Measurements from ENCODE around the gene VIT. TPM values are rescaled to one million over a fixed set of nuclear protein-coding genes. Genes with fewer than 3 reads are reported as not detected.
"Not testable (repeated sequence)": the region's sequence is repeated elsewhere in the genome, so short reads cannot be mapped to it uniquely, and the experiment has no call there.

VIT gene
- total RNA-seq, 1 donor from 2014 or later = 0.66 TPM

DNA sequence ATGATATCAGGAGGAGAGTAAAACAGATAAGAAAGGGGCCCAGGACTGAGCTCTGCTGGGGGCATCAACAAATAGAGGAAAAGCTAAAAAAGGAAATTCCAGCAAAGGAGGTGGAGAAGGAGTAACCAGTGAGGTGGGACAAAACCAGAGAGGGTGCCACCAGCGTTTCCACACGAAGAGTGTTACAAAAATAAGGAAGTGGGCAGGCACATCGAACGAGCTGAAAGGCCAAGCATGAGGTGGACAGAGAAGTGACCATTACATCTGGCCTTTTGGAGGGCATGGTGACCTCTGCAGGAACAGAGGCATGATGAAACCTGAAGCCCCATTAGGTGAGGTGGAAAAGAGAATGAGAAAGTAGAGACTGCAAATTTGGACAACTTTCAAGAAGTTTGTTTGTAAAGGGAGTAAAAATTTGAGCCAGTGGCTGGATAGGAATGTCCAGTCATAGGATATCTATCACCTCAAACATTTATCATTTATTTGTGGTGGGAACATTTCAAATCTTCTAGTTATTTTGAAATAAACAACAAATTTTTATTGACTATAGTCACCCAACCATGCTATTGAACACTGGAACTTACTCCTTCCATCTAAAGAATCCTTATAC, 18.4 kb upstream of the VIT start:
- no peak for DNase-seq (ENCODE audit: low read depth, low spot score)

DNA sequence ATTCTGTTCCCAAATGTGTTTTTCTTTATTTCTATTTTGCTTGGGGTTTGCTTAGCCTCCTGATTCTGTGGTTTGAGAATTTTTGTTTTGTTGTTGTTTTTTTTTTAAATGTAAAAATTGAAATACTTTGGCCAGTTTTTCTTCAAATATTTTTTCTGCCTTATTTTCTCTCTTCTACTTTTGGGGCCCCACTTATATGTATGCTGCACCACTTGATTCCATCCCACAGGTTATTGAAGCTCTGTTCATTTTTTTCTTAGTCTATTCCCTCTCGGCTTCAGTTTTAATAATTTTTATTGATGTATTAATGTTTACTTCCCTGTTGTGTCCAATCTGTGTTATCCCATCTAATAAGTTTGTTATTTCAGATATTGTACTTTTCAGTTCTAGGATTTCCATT, 17.7 kb upstream of the VIT start:
- no peak for DNase-seq (ENCODE audit: low read depth, low spot score)

DNA sequence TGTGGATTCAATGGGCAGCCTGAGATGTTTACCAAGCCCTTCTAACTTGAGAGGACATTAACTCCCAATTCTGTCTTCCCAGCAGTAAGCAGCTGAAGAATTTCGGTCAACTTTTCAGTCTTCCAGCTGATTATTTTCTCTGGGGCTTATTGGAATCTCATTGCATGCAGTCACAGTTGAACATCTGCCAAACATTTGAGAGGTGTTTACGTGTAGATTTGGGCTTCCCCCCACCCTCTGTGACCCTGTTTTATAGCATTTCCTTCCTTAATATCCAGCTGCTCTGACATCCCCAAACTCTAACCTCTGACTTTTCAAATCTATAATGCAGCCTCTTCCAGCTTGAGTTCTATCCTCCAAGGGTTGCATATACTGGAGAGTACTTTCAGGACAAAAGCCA, 16.5 kb upstream of the VIT start:
- no peak for DNase-seq (ENCODE audit: low read depth, low spot score)

DNA sequence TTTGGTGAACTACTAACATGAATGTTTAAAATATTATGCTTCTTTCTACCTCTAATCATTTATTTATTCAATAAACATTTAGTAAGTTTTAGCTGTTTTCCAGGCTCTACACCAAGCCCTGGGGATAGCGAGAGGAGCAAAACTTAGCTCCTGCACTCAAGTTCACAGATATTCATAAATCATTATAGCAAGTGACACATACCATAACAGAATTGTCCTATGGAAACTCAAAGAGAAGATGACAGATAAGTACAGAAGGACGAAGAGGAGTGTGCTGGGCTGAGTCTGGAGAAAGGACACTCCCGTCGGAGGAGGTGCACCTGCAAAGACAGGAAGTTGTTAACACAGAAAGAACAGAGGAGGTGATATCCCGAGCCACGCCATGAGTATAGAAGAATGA, 13.9 kb upstream of the VIT start:
- no peak for DNase-seq (ENCODE audit: low read depth, low spot score)

DNA sequence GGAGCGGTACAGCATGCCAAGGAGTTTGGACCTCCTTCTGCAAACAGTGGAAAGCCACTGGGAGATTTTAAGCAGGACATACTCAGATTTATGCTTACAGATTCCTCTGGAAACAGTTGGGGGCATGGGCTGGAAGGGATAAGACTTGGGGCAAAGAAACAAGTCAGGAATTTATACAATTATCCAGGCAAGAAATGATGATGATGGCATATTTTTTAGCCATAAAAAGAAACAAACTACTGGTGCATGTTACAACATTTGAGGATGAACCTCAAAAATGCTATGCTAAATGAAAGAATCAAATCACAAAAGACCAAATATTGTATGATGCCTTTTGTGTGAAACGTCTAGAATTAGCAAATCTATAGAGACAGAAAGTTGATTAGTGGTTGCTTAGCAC, 13.5 kb upstream of the VIT start:
- DNase-seq (ENCODE audit: low read depth, low spot score) = no peak

DNA sequence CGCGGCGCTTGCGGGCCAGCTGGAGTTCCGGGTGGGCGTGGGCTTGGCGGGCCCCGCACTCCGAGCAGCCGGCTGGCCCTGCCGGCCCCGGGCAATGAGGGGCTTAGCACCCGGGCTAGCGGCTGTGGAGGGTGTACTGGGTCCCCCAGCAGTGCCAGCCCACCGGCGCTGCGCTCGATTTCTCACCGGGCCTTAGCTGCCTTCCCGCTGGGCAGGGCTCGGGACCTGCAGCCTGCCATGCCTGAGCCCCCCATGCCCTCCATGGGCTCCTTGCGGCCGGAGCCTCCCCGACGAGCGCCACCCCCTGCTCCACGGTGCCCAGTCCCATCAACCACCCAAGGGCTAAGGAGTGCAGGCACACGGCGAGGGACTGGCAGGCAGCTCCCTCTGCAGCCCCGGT, 8.2 kb upstream of the VIT start:
- DNase-seq (ENCODE audit: low read depth, low spot score) = not testable (repeated sequence)

DNA sequence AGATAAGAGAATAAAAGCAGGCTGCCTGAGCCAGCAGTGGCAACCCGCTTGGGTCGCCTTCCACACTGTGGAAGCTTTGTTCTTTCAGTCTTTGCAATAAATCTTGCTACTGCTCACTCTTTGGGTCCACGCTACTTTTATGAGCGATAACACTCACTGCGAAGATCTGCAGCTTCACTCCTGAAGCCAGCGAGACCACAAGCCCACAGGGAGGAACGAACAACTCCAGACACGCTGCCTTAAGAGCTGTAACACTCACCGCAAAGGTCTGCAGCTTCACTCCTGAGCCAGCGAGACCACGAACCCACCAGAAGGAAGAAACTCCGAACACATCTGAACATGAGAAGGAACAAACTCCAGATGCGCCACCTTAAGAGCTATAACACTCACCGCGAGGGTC, 7.5 kb upstream of the VIT start:
- DNase-seq (ENCODE audit: low read depth, low spot score) = not testable (repeated sequence)

DNA sequence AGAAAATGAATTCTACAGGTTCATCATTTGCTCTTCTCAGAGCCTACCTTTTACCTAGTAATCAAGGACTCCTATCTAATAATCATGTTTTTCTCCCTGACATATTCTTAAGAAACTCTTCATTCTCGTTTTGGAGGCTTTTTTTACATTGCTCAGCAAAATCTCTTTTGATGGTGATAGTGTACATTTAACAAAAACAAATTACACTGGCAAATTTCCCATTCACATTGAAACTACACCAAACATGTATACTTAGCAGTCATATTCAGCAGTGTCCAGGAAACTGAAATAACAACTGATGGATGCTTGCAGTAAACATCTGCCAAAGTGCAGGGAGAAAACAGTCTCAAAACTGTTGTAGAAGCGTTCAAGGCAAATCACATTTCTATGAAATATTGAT, 4.4 kb upstream of the VIT start:
- no peak for DNase-seq (ENCODE audit: low read depth, low spot score)

DNA sequence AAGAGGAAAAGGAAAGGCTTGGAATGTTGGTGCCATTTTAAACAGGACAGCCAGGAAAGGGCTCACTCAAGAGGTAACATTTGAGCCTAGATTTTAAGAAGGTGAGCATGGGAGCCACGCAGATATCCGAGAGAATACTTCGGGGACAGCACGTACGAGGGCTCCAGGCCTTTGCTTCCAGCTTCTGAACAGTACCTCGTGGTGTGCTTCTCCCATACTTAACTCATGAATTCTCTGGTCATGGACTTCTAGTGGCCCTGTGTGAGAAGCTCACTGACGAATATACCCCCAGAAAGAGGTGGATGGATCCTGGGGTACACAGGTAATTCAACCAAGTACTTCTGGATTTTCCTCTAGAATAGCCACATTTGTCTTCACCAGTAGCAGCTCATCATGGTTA, 2.7 kb upstream of the VIT start:
- no peak for DNase-seq (ENCODE audit: low read depth, low spot score)

DNA sequence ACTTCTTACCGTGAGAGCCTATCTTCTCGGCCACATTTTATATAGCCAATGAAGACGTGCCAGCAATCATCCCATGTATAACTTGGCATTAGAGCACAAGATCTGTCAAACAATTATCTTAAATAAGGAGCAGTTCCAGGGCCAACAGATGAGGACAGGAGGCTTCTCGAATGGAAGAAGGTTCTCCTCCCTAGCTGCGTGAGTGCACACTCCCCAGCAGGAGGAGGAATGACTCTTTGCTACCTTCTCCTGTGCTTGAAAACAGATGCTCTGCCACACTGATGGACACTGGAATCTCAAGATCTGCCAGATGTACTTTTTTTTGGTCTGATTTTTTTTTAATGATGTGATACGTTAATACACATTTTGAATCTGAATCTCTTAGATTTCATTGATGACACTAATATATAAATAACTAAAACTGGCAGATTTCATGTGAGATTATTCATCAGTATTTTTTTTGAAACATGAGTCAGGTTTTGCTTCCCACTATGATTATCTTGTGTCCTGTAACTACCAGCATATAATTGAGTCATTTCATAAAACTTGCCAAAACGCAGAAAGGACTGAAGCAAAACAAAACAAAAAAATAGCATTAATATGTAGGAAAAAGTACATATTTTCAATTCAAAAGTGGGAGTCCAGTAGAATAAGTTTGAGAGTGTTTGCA, 626 bp upstream of the VIT start:
- peak; percentile 5 for DNase-seq (ENCODE audit: low read depth, low spot score)

DNA sequence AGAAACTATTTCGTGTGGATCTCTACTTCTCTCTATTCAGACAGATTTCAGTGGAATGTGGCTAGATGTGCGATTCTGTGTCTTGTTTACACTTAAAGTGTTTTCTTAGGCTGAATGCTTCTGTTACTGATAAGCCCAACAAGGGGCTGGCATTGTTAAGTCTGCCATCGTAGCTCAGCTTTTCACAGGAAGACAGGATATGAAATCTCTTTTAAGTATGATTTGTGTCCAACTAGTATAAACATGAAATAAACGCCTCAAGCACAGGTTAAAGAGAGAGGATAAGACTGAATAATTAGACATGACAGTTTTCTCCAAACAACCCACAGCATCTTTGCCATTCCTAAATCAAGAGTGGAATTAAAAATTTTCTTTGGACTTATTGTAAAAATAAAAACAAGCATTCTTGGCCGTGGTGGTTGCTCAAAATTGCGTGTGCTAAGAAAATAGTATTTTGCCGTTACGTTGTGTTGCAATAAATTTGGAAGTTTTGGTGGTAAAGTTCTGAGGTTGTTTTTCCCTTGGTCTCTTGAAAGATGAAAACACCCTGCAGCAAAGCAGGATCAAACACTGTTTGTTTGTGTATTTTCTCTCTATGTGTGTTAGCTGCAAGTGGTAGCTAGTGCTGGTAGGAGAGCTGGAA, 1.0 kb downstream of the VIT start:
- DNase-seq (ENCODE audit: low read depth, low spot score) = peak; percentile 30

DNA sequence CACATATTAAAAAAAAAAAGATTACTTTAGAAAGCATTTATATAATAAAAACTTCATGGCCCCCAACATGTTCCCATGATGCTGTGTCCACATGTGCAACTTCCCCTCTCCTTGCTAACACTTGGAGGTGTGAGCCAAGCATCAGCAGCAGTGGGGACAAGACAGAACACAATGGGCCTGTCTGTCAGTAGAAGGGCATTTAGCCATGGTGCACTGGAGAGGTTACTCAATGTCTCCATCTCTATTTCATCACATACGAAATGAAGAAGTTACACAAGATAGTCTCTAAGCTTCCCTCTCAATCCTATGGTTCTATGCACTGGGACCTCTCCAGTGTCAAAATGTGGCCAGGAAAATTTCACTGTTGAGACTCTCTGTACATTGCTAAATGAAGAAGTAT, 2.5 kb downstream of the VIT start:
- no peak for DNase-seq (ENCODE audit: low read depth, low spot score)

DNA sequence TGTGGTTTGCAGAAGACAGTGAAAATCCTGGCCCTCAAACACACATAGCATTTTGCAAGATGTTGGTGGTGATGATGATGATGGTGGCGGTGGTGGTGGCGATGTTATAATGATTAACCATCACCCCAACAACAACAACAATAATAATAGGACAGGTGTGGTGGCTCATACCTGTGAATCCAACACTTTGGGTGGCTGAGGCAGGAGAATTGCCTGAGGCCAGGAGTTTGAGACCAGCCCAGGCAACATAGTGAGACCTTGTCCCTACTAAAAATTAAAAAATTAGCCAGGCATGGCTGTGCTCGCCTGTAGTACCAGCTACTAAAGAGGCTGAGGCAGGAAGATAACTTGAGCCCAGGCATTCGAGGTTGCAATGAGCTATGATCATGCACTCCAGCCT, 3.8 kb downstream of the VIT start:
- DNase-seq (ENCODE audit: low read depth, low spot score) = no peak

DNA sequence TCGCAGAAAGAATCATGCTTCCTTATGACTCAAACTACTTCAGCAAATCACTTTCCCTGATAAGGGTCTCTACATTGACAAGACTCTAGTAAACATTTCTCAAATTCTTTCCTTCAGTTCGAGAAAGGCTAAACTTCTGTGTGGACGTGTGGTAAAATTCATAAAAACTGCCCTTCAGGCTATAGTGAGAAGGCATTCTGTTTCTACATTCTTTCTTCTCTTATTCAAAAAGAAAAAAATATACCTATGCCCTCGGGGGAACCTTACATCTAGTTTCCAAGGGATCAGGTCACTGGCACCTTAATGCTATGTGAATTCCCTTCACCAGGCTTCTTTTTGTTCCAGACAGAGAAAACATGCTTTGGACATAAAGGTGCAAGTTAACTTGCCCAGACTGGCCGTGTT, 4.9 kb downstream of the VIT start:
- DNase-seq (ENCODE audit: low read depth, low spot score) = no peak

DNA sequence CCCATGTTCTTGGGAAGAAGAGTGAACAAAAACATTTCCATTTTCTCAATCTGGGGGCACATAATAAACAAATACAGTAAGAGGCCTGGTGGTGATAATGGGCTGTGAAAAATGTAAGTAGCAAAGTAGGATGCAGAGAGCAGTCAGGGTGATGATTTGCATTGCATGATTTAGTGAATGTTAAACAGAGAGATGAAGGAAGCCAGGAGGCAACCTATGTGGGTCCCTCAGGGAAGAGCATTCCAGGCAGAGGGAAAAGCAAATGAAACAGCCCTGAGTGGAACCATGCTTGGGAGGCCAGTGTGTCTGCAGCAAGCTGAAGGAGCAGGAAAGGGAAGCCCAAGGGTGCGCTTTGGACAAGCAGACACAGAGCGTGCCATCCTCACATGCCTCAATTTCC, 5.4 kb downstream of the VIT start:
- DNase-seq (ENCODE audit: low read depth, low spot score) = no peak

DNA sequence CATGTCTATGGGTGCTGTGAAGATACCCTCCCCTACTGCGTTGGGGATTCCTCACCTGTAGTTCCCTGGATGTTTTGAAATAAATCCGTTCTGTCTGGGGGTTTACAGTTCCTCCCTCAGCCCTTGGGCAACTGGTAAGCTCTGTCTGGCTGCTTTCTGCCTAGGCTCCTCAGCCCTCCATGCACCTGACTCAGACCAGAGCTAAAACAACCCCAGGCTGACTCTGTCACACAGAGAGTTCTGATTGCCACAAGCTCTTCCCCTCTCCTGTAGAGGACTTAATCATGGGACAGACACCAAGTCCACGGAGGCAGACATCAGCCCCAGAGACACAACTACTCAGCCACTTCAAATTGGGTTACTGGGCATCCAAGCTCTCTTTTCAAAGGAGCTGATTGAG, 6.3 kb downstream of the VIT start:
- no peak for DNase-seq (ENCODE audit: low read depth, low spot score)

DNA sequence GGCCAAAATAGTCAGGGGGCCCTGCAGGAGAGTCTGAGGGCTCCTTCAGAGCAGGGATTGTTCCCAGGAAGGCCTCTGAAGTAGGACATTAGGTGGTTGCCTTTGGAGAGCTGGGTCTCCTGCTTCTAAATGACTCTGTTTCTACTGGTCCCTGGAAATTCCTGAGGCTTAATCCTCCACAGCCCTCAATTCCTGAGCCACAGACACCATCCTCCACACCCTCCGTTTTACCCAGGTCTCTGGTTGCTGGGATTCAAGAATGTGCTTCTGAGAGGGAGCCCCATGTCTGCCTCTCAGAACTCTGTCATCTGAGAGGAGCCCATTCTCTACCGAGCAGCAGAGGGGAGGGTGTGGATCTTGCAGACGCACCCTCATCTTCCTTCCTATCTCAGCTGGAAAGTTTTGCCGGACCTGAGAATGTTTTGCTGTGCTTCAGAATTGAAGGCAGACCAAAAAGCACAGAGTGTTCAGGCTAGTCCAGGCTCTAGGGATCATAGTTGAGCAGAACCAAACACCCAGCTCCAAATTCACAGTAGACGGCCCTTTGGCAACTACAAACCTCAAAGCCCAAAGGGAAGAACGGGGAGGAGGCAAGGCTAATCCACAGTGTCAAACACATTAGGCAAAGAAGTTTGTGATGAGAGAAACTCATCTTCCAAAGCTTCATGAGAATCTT, 8.1 kb downstream of the VIT start:
- no peak for DNase-seq (ENCODE audit: low read depth, low spot score)

DNA sequence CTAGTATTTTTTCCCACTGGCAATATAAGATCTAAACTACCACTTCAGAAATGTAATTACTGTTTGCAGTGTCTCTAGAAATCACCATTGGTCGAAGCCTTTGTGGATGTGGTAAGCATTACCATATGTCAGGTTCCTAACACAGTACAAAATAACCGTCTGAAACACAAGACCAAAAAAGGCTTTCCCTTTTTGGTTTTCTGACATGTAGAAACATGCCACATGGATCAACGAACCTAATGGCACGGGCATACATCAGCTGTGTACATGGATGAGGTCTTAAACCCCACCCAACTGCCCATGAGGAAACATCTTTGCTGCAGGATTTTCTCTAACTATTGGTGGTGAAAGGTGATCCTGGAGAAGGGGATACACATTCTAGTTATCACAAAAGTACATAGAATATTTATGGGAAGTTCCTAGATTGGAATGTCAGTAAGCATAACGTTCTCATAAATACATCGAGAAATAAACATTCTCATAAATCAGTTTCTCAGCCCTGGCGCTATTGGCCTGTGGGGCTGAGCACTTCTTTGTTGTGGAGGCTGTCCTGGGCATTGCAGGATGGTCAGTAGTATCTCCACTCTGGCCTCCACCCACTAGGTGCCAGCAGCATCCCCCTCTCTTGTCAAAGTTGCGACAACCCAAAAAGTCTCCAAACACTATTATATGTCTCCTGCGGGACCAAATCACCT, 9.0 kb downstream of the VIT start:
- no peak for DNase-seq (ENCODE audit: low read depth, low spot score)

DNA sequence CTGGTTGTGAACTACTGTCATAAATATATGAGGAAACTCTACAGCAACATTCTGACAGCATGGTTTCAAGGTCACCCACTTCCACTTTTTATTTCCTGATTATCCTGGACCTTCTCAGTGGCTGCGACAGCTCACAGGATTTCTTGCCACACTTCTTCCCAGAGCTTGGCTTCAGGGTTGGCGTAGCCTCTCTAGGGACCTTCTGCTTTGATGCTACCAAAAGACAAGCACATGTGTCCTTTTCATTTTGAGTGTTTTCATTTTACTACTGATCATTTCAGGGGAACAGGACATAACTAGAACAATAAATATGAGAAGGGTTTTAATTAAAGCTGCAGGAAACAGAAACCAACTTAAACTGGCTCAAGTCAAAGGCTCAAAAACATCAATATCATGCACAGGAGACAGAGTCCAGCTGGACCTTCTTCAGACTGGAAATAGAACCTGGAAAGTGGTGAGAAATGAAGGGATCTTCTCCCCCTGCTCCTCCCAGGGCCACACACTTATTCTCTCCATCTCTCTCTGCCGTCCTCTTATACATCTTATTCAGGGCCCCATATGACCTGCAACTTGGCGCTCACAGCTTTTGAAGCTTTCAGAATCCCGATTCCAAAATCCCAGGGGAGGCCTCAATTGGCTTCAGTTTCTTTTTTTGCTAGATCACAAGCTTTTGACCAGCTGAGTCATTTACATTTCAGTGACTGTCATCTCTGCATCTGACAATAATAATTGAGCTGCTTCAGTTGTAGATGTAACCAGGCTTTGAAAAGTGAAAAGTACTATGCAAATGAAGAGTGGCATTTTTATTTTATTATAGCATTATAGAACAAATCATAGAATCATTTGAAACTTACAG, 9.7 kb downstream of the VIT start:
- DNase-seq (ENCODE audit: low read depth, low spot score) = no peak

DNA sequence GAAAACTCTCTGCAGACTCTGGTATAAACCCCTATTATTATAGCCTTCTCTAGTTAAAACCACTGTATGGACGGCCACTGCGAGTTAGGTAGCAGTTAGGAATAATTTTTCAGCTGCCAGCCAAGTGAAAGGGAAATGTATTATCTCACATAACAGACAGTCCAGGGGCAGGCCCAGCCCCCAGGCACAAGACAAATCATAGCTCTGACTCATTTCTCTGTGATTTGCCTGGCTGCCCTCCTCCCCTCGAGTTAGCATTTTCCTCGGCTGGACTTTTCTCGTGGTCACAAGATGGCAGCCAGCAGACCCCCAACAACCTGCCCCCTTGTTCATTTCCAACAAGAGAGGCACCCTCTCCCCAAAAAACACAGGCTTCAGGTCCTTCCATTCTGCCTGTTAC, 10.5 kb downstream of the VIT start:
- DNase-seq (ENCODE audit: low read depth, low spot score) = no peak
